B cell (primary cell): ENCODE results near the gene ITGAE.

ENCODE experiments used
- EZH2 ChIP-seq: IDR thresholded peaks from 2 replicates; pipeline ENCODE4 v1.6.1; 2012; ENCODE audit warnings: borderline replicate concordance, low read depth, mild to moderate bottlenecking, moderate library complexity, low read length; ENCODE audit not compliant: insufficient read depth, poor library complexity, severe bottlenecking
- TF ChIP-seq, protein P1 (sequence below): fragments of 200-600 bp; IDR thresholded peaks from one replicate; pipeline ENCODE4 v1.8.0; 2022; ENCODE audit warnings: antibody characterized with exemption, mild to moderate bottlenecking

DNA sequence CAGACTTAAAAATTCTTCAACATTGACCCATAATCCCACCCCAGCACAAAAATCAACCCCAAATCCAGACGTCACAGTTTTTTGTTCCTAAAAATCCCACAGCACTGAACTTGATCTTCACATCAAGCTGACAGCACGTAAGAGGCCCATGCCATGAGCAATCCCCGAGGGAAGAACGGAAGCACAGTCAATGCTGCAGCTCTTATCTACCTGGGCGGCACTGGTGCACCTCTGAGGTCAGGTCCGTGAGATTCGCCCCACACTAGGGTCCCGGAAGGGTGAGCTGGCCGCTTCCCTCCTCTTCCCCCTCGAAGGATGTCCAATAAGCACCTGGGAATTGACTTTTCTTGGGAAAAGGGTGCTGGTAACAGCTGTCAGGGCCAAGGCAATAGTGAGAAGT is 11.3 kb upstream of the ITGAE start:
- TF ChIP-seq, protein P1, sequence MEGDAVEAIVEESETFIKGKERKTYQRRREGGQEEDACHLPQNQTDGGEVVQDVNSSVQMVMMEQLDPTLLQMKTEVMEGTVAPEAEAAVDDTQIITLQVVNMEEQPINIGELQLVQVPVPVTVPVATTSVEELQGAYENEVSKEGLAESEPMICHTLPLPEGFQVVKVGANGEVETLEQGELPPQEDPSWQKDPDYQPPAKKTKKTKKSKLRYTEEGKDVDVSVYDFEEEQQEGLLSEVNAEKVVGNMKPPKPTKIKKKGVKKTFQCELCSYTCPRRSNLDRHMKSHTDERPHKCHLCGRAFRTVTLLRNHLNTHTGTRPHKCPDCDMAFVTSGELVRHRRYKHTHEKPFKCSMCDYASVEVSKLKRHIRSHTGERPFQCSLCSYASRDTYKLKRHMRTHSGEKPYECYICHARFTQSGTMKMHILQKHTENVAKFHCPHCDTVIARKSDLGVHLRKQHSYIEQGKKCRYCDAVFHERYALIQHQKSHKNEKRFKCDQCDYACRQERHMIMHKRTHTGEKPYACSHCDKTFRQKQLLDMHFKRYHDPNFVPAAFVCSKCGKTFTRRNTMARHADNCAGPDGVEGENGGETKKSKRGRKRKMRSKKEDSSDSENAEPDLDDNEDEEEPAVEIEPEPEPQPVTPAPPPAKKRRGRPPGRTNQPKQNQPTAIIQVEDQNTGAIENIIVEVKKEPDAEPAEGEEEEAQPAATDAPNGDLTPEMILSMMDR: no peak
- TF ChIP-seq EZH2: no peak
